Measurements from ENCODE around the gene DHRS12.

The DHRS12 gene

GRCh38 chr13:51747438-51748434 lies 56.2 kb downstream of the DHRS12 start:
- DNase-seq = no peak

GRCh38 chr13:51746802-51747201 lies 57.2 kb downstream of the DHRS12 start:
- no peak for DNase-seq

- DNase-seq = no peak
Observed at GRCh38 chr13:51745243-51745642, 58.7 kb downstream of the DHRS12 start.

GRCh38 chr13:51742611-51743010 lies 61.4 kb downstream of the DHRS12 start:
- no peak for DNase-seq

GRCh38 chr13:51742031-51742430 lies 61.9 kb downstream of the DHRS12 start:
- DNase-seq = no peak

GRCh38 chr13:51740698-51741097 lies 63.3 kb downstream of the DHRS12 start:
- no peak for DNase-seq

GRCh38 chr13:51739027-51739764 lies 64.8 kb downstream of the DHRS12 start:
- no peak for DNase-seq

GRCh38 chr13:51738226-51738905 lies 65.6 kb downstream of the DHRS12 start:
- no peak for DNase-seq

GRCh38 chr13:51737609-51738008 lies 66.4 kb downstream of the DHRS12 start:
- no peak for DNase-seq

- DNase-seq = no peak
Observed at GRCh38 chr13:51734786-51735185, 69.2 kb downstream of the DHRS12 start.

- DNase-seq = no peak
Observed at GRCh38 chr13:51733374-51734298, 70.3 kb downstream of the DHRS12 start.

GRCh38 chr13:51731759-51732158 lies 72.2 kb downstream of the DHRS12 start:
- no peak for DNase-seq

- DNase-seq = no peak
Observed at GRCh38 chr13:51730927-51731326, 73.0 kb downstream of the DHRS12 start.

- DNase-seq = peak; percentile 65
Observed at GRCh38 chr13:51729866-51730553, 74.0 kb downstream of the DHRS12 start.

- DNase-seq = no peak
Observed at GRCh38 chr13:51728972-51729371, 75.0 kb downstream of the DHRS12 start.

GRCh38 chr13:51728275-51728673 lies 75.7 kb downstream of the DHRS12 start:
- no peak for DNase-seq

- DNase-seq = no peak
Observed at GRCh38 chr13:51727634-51728274, 76.2 kb downstream of the DHRS12 start.

- no peak for DNase-seq
Observed at GRCh38 chr13:51726446-51727193, 77.3 kb downstream of the DHRS12 start.

- no peak for DNase-seq
Observed at GRCh38 chr13:51724721-51725120, 79.2 kb downstream of the DHRS12 start.

GRCh38 chr13:51723529-51723928 lies 80.4 kb downstream of the DHRS12 start:
- no peak for DNase-seq
